MM.1S (cell line): ENCODE results near the gene LRRN2.
A peak's percentile ranks its signal among the peaks of the same experiment; 100 is the strongest.

Experiments used
- DNase-seq: peaks from one replicate; pipeline ENCODE4 v3.0.0-alpha.2; 2015
- H2AFZ ChIP-seq: fragments of 300-600 bp; sonication (generic); 2 replicates; pipeline ENCODE4 v1.6.0; 2016; ENCODE audit warnings: antibody characterized with exemption, low read length
- H3F3A ChIP-seq: fragments of 300-600 bp; sonication (generic); 2 replicates; pipeline ENCODE4 v1.6.1; 2016; ENCODE audit warnings: mild to moderate bottlenecking, antibody characterized with exemption, low read length, moderate library complexity, mixed read lengths; ENCODE audit not compliant: insufficient read depth
- H3K27ac ChIP-seq: fragments of 300-600 bp; sonication (generic); 2 replicates; pipeline ENCODE4 v1.5.1; 2016; ENCODE audit warnings: mild to moderate bottlenecking, low read length
- H3K27me3 ChIP-seq: fragments of 300-600 bp; sonication (generic); replicated peaks from 2 replicates; pipeline ENCODE4 v1.6.0; 2016; ENCODE audit warnings: low read length; ENCODE audit not compliant: insufficient read depth
- H3K36me3 ChIP-seq: fragments of 300-600 bp; sonication (generic); replicated peaks from 2 replicates; pipeline ENCODE4 v1.6.1; 2016; ENCODE audit warnings: mild to moderate bottlenecking, low read length, mixed read lengths; ENCODE audit not compliant: insufficient read depth
- H3K4me1 ChIP-seq: fragments of 300-600 bp; sonication (generic); 2 replicates; pipeline ENCODE4 v1.6.1; 2016; ENCODE audit warnings: low read length, mixed read lengths
- H3K4me2 ChIP-seq: fragments of 300-600 bp; sonication (generic); 2 replicates; pipeline ENCODE4 v1.6.0; 2016; ENCODE audit warnings: low read depth, low read length
- H3K4me3 ChIP-seq: fragments of 300-600 bp; sonication (generic); 2 replicates; pipeline ENCODE4 v1.5.1; 2016; ENCODE audit warnings: low read length, mixed read lengths
- H3K79me2 ChIP-seq: fragments of 300-600 bp; sonication (generic); 2 replicates; pipeline ENCODE4 v1.6.1; 2016; ENCODE audit warnings: mixed run types, low read length, mixed read lengths
- H3K9ac ChIP-seq: fragments of 300-600 bp; sonication (generic); 2 replicates; pipeline ENCODE4 v1.6.1; 2016; ENCODE audit warnings: low read length, mixed read lengths
- H3K9me2 ChIP-seq: fragments of 300-600 bp; sonication (generic); replicated peaks from 2 replicates; pipeline ENCODE4 v1.6.1; 2016; ENCODE audit warnings: mild to moderate bottlenecking, low read length, mixed read lengths; ENCODE audit not compliant: insufficient read depth
- H3K9me3 ChIP-seq: fragments of 300-600 bp; sonication (generic); replicated peaks from 2 replicates; pipeline ENCODE4 v1.6.1; 2016; ENCODE audit warnings: mild to moderate bottlenecking, low read length, mixed read lengths; ENCODE audit not compliant: insufficient read depth
- H4K20me1 ChIP-seq: fragments of 300-600 bp; sonication (generic); 2 replicates; pipeline ENCODE4 v1.6.1; 2016; ENCODE audit warnings: mild to moderate bottlenecking, low read length, moderate library complexity, mixed read lengths; ENCODE audit not compliant: insufficient read depth
- EZH2 ChIP-seq: fragments of 300-600 bp; sonication (generic); optimal IDR thresholded peaks from 2 replicates; pipeline ENCODE3; 2017; ENCODE audit warnings: low read depth, mild to moderate bottlenecking, antibody characterized with exemption, low read length, mixed read lengths
- EZH2phosphoT487 ChIP-seq: fragments of 300-600 bp; sonication (generic); IDR thresholded peaks from 2 replicates; pipeline ENCODE4 v1.6.1; 2018; ENCODE audit warnings: antibody characterized with exemption, low read length
- TF ChIP-seq, protein P1 (sequence below): fragments of 300-600 bp; sonication (generic); IDR thresholded peaks from 2 replicates; pipeline ENCODE4 v1.5.1; 2016; ENCODE audit warnings: antibody characterized with exemption, low read length, mixed read lengths

The LRRN2 gene

DNA sequence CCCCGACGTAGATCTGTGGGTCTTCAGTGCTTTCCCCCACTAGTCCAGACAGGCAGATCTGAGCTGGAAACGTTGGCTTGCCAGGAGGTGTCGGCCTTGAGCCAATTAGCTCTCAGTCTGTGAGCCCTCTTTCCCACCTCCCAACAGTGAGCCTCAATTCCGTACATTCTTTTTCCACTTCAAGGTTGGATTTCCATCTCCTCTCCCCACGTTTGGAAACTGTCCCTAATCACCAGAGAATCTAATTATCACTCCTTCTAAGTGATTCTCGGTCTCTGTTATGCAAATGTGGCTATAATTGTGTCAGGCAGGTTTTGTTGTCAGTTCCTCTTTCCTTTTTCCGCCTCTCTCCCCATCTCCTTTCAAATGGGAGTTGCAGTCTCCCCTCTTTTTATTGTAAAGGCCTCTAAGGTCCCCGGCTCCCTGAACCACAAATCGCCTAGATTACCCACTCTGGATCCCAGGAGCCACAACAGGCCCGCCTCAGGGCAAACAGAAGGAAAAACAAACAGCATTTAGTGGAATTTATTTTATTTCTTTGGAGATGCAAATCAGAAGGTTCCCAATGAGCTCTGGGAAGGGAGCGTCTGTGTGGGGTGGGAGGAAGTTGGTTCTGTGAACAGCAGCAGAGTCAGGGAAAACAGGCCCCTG, 29.4 kb upstream of the LRRN2 start:
- Histone ChIP-seq H3K27ac (no peak overlapping the region; the same call in 1 of the 2 replicates), H3K9me3 (no peaks in the 10 kb centered on the region), H4K20me1 (no peaks in the 10 kb centered on the region), H3F3A (no peaks in the 10 kb centered on the region), H3K4me3 (peak overlapping the region; percentile 30; the same call in 1 of the 2 replicates), H3K4me2 (peak overlapping the region; percentile 64), H3K9me2 (no peaks in the 10 kb centered on the region), H3K79me2 (no peaks in the 10 kb centered on the region), H3K36me3 (no peaks in the 10 kb centered on the region), H3K4me1 (peaks cover 20% of the 10 kb centered on the region), H3K27me3 (no peaks in the 10 kb centered on the region), H3K9ac (peak overlapping the region; percentile 1; the same call in 1 of the 2 replicates), H2AFZ (peak overlapping the region; percentile 70)
- DNase-seq: peak; percentile 25
- TF ChIP-seq EZH2phosphoT487: no peak
- TF ChIP-seq, protein P1, sequence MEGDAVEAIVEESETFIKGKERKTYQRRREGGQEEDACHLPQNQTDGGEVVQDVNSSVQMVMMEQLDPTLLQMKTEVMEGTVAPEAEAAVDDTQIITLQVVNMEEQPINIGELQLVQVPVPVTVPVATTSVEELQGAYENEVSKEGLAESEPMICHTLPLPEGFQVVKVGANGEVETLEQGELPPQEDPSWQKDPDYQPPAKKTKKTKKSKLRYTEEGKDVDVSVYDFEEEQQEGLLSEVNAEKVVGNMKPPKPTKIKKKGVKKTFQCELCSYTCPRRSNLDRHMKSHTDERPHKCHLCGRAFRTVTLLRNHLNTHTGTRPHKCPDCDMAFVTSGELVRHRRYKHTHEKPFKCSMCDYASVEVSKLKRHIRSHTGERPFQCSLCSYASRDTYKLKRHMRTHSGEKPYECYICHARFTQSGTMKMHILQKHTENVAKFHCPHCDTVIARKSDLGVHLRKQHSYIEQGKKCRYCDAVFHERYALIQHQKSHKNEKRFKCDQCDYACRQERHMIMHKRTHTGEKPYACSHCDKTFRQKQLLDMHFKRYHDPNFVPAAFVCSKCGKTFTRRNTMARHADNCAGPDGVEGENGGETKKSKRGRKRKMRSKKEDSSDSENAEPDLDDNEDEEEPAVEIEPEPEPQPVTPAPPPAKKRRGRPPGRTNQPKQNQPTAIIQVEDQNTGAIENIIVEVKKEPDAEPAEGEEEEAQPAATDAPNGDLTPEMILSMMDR: peak; percentile 25

DNA sequence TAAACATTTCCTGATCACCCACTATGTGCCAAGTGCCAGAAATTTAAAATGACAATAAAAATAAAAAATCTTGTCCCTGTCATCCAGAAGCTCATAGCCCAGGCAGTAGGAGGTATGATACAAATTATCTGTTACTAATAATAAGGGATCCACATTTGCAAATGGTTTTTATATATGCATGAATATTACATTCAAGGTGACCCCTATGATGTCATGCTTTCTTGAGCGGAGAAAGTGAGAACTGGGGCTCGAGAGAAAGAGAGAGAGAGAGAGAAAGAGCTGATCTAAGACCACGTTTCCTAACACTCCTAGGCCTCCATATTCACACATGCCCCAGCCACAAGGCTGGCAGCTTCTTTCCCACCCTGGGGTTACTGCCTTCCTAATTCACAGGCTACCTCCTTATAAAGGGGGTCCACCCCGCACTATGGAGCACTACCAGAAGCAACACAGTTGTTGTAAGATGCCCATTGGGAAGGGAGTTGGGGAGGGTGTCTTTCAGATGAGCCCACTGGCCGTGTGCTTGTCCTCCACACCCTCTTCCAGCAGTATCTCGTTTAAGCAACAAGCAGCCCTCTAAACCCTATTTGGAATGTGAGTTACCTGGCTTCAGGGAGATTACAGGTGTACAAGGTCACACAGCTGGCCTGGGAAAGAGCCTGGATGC, 28.8 kb upstream of the LRRN2 start:
- Histone ChIP-seq H4K20me1 (no peaks in the 10 kb centered on the region), H3K36me3 (no peaks in the 10 kb centered on the region), H3K4me2 (peak overlapping the region; percentile 64), H3K4me3 (peak overlapping the region; percentile 30; the same call in 1 of the 2 replicates), H3F3A (no peaks in the 10 kb centered on the region), H3K79me2 (no peaks in the 10 kb centered on the region), H2AFZ (peak overlapping the region; percentile 70), H3K9me3 (no peaks in the 10 kb centered on the region), H3K9ac (peak overlapping the region; percentile 1; the same call in 1 of the 2 replicates), H3K9me2 (no peaks in the 10 kb centered on the region), H3K4me1 (peaks cover 20% of the 10 kb centered on the region), H3K27me3 (no peaks in the 10 kb centered on the region), H3K27ac (no peak overlapping the region)
- no peak for DNase-seq
- TF ChIP-seq EZH2 (no peak), EZH2phosphoT487 (no peak)
- TF ChIP-seq, protein P1: no peak

DNA sequence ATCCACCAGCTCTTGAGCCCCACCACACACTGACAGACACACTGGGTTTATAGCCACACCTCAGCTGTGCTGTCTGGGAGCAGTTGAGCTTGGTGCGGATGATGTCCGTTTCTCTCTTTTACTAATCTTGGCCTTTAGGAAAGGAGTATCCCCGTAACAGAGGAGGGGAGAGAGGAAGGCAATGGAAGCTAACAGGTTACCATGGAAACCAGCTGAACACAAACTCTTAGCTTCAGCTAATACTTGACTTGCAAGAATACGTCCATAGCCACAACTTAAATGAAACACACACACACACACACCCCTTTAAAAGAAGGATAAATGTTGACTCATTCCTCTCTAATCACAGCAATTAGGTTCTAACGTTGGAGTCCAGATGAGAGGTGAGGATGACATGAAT, 28.0 kb upstream of the LRRN2 start:
- no peaks in the 10 kb centered on the region for H3K9me2 ChIP-seq
- H3K4me3 ChIP-seq: no peak overlapping the region
- H3K27me3 ChIP-seq: no peaks in the 10 kb centered on the region
- no peaks in the 10 kb centered on the region for H4K20me1 ChIP-seq
- no peak overlapping the region for H3K4me2 ChIP-seq
- no peak overlapping the region for H2AFZ ChIP-seq
- H3K27ac ChIP-seq: no peak overlapping the region
- H3K9ac ChIP-seq: no peak overlapping the region
- DNase-seq: no peak
- TF ChIP-seq, protein P1: no peak
- no peak for TF ChIP-seq EZH2
- TF ChIP-seq EZH2phosphoT487: no peak
- peaks cover 20% of the 10 kb centered on the region for H3K4me1 ChIP-seq
- H3F3A ChIP-seq: no peaks in the 10 kb centered on the region
- no peaks in the 10 kb centered on the region for H3K79me2 ChIP-seq
- no peaks in the 10 kb centered on the region for H3K36me3 ChIP-seq
- no peaks in the 10 kb centered on the region for H3K9me3 ChIP-seq
